ENCODE measurements around the gene GAA. TPM values are rescaled to one million over a fixed set of nuclear protein-coding genes. Genes with fewer than 3 reads are reported as not detected.
A peak's percentile ranks its signal among the peaks of the same experiment; 100 is the strongest.

Gene GAA
- total RNA-seq, 1 donor from 2014 or later: 19.6 TPM

- Mint-ChIP-seq H3K27ac (no peak overlapping the region), H3K27me3 (no peaks in the 10 kb centered on the region), H3K36me3 (ENCODE audit: low read depth) (peaks cover 5% of the 10 kb centered on the region), H3K4me1 (peaks cover 2% of the 10 kb centered on the region), H3K9me3 (peaks cover 3% of the 10 kb centered on the region), H3K4me3 (no peak overlapping the region)
- intact Hi-C loops (cut with micrococcal nuclease): no loop called here
- ATAC-seq (ENCODE audit: low read depth) (no peak), DNase-seq (peak; percentile 8)
- TF ChIP-seq CTCF (IDR thresholded peaks at IDR 0.05): no peak
- CTCF ChIA-PET: no interaction called here
- POLR2A ChIA-PET: no interaction called here
Observed at GRCh38 chr17:80118601-80119270, 17.4 kb downstream of the GAA start.

GRCh38 chr17:80119271-80119791 lies 17.9 kb downstream of the GAA start:
- Mint-ChIP-seq H3K4me1 (no peaks in the 10 kb centered on the region), H3K9me3 (peaks cover 3% of the 10 kb centered on the region), H3K27ac (no peak overlapping the region), H3K4me3 (no peak overlapping the region), H3K36me3 (ENCODE audit: low read depth) (peaks cover 5% of the 10 kb centered on the region), H3K27me3 (no peaks in the 10 kb centered on the region)
- ChIA-PET CTCF (no interaction called here), POLR2A (no interaction called here)
- no peak for TF ChIP-seq CTCF (IDR thresholded peaks at IDR 0.05)
- intact Hi-C loops (cut with micrococcal nuclease): no loop called here
- peak; percentile 4 for DNase-seq
- no peak for ATAC-seq (ENCODE audit: low read depth)

GRCh38 chr17:80119839-80120238 lies 18.5 kb downstream of the GAA start:
- POLR2A ChIA-PET: no interaction called here
- H3K27ac Mint-ChIP-seq: no peak overlapping the region
- H3K4me3 Mint-ChIP-seq: no peak overlapping the region
- no peaks in the 10 kb centered on the region for H3K4me1 Mint-ChIP-seq
- H3K9me3 Mint-ChIP-seq: peaks cover 3% of the 10 kb centered on the region
- ATAC-seq (ENCODE audit: low read depth) (no peak), DNase-seq (peak; percentile 9)
- peaks cover 5% of the 10 kb centered on the region for H3K36me3 Mint-ChIP-seq (ENCODE audit: low read depth)
- no peaks in the 10 kb centered on the region for H3K27me3 Mint-ChIP-seq
- intact Hi-C loops (cut with micrococcal nuclease): no loop called here
- no peak for TF ChIP-seq CTCF (IDR thresholded peaks at IDR 0.05)
- CTCF ChIA-PET: no interaction called here

GRCh38 chr17:80122026-80122575 lies 20.7 kb downstream of the GAA start:
- Mint-ChIP-seq H3K4me1 (no peaks in the 10 kb centered on the region), H3K27me3 (peaks cover 6% of the 10 kb centered on the region), H3K27ac (no peak overlapping the region), H3K36me3 (ENCODE audit: low read depth) (peaks cover 5% of the 10 kb centered on the region), H3K9me3 (no peaks in the 10 kb centered on the region), H3K4me3 (no peak overlapping the region)
- intact Hi-C loops (cut with micrococcal nuclease): no loop called here
- DNase-seq (no peak), ATAC-seq (ENCODE audit: low read depth) (no peak)
- TF ChIP-seq CTCF (IDR thresholded peaks at IDR 0.05): no peak
- CTCF ChIA-PET: no interaction called here
- POLR2A ChIA-PET: interaction anchor here (1.0 kb wide), 1 partner anchor 22 kb away, joined by 3 read pairs; no protein-coding TSS in a partner anchor

- CTCF ChIA-PET: no interaction called here
- DNase-seq (no peak), ATAC-seq (ENCODE audit: low read depth) (no peak)
- POLR2A ChIA-PET: no interaction called here
- Mint-ChIP-seq H3K27ac (no peak overlapping the region), H3K36me3 (ENCODE audit: low read depth) (peaks cover 5% of the 10 kb centered on the region), H3K9me3 (no peaks in the 10 kb centered on the region), H3K27me3 (peaks cover 6% of the 10 kb centered on the region), H3K4me3 (no peak overlapping the region), H3K4me1 (no peaks in the 10 kb centered on the region)
- TF ChIP-seq CTCF (IDR thresholded peaks at IDR 0.05): no peak
- intact Hi-C loops (cut with micrococcal nuclease): no loop called here
Observed at GRCh38 chr17:80122926-80123505, 21.6 kb downstream of the GAA start.

All from activated B cell treated with CpG ODN at 0.5 μM for 24 hours (primary cell).